ENCODE results near the gene JPT1. TPM values are rescaled to one million over a fixed set of nuclear protein-coding genes. Genes with fewer than 3 reads are reported as not detected.
"Not testable (repeated sequence)": the region's sequence is repeated elsewhere in the genome, so short reads cannot be mapped to it uniquely, and the experiment has no call there.

Gene JPT1
- total RNA-seq, 1 donor from 2014 or later, result 23.0 TPM

- Histone ChIP-seq H3K27me3 (no peaks in the 10 kb centered on the region), H3K36me3 (peaks cover 56% of the 10 kb centered on the region in 2 donors), H3K4me1 (peaks cover 6 to 18% of the 10 kb centered on the region in 2 donors), H3K9me3 (no peaks in the 10 kb centered on the region), H3K27ac (no peak overlapping the region), H3K4me3 (no peak overlapping the region)
- no peak for DNase-seq (ENCODE audit: low spot score in 2 of 2)
- TF ChIP-seq, protein P1, sequence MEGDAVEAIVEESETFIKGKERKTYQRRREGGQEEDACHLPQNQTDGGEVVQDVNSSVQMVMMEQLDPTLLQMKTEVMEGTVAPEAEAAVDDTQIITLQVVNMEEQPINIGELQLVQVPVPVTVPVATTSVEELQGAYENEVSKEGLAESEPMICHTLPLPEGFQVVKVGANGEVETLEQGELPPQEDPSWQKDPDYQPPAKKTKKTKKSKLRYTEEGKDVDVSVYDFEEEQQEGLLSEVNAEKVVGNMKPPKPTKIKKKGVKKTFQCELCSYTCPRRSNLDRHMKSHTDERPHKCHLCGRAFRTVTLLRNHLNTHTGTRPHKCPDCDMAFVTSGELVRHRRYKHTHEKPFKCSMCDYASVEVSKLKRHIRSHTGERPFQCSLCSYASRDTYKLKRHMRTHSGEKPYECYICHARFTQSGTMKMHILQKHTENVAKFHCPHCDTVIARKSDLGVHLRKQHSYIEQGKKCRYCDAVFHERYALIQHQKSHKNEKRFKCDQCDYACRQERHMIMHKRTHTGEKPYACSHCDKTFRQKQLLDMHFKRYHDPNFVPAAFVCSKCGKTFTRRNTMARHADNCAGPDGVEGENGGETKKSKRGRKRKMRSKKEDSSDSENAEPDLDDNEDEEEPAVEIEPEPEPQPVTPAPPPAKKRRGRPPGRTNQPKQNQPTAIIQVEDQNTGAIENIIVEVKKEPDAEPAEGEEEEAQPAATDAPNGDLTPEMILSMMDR (IDR thresholded peaks at IDR 0.05), result no peak
- intact Hi-C loops (cut with DNase I), result no loop called here
Observed at GRCh38 chr17:75178453-75178852, 24.1 kb upstream of the JPT1 start.

- DNase-seq (ENCODE audit: low spot score in 2 of 2), result no peak
- Histone ChIP-seq H3K9me3 (no peaks in the 10 kb centered on the region), H3K36me3 (peaks cover 67 to 71% of the 10 kb centered on the region in 2 donors), H3K27me3 (no peaks in the 10 kb centered on the region), H3K4me3 (no peak overlapping the region), H3K27ac (no peak overlapping the region), H3K4me1 (peaks cover 6 to 15% of the 10 kb centered on the region in 2 donors)
- intact Hi-C loops (cut with DNase I), result no loop called here
- TF ChIP-seq, protein P1 (IDR thresholded peaks at IDR 0.05), result no peak
Observed at GRCh38 chr17:75176625-75177024, 22.3 kb upstream of the JPT1 start.

DNA sequence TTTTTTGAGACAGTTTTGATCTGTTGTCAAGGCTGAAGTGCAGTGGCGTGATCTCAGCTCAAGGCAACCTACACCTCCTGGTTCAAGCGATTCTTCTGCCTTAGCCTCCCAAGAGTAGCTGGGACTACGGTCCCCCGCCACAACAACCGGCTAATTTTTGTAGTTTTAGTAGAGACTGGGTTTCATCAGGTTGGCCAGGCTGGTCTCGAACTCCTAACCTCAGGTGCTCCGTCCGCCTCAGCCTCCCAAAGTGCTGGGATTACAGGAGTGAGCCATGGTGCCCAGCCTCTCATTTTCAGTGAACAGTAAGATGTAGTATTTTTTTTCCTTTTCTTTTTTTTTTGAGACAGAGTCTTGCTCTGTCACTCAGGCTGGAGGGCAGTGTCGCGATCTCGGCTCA lies 20.7 kb upstream of the JPT1 start:
- intact Hi-C loops (cut with DNase I), result no loop called here
- no peaks in the 10 kb centered on the region for H3K9me3 ChIP-seq
- no peak overlapping the region for H3K4me3 ChIP-seq
- H3K36me3 ChIP-seq, result peaks cover 69 to 77% of the 10 kb centered on the region in 2 donors
- DNase-seq (ENCODE audit: low spot score in 2 of 2), result no peak
- TF ChIP-seq, protein P1 (IDR thresholded peaks at IDR 0.05), result no peak
- H3K4me1 ChIP-seq, result peaks cover 0 to 5% of the 10 kb centered on the region in 2 donors
- H3K27me3 ChIP-seq, result no peaks in the 10 kb centered on the region
- no peak overlapping the region for H3K27ac ChIP-seq

GRCh38 chr17:75173526-75173925 lies 19.2 kb upstream of the JPT1 start:
- no peaks in the 10 kb centered on the region for H3K27me3 ChIP-seq
- peaks cover 58 to 74% of the 10 kb centered on the region in 2 donors for H3K36me3 ChIP-seq
- intact Hi-C loops (cut with DNase I), result loop anchor here (2.0 kb wide), 1 partner anchor 59 kb away; no protein-coding TSS in a partner anchor
- H3K4me3 ChIP-seq, result no peak overlapping the region
- DNase-seq (ENCODE audit: low spot score in 2 of 2), result no peak
- no peaks in the 10 kb centered on the region for H3K4me1 ChIP-seq
- no peaks in the 10 kb centered on the region for H3K9me3 ChIP-seq
- TF ChIP-seq, protein P1 (IDR thresholded peaks at IDR 0.05), result no peak
- H3K27ac ChIP-seq, result no peak overlapping the region

DNA sequence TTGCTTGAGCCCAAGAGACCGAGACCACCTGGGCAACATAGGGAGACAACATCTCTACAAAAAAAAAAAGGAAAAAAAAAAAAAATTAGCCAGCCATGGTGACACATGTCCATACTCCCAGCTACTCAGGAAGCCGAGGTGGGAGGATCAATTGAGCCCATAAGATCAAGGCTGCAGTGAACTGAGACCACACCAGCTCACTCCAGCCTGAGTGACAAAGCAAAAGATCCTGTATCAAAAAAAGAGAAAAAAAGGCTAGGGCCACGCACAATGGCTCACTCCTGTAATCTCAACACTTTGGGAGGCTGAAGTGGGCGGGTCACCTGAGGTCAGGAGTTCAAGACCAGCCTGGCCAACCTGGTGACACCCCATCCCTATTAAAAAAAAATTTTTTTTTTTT lies 14.7 kb upstream of the JPT1 start:
- H3K27ac ChIP-seq, result no peak overlapping the region
- no peaks in the 10 kb centered on the region for H3K9me3 ChIP-seq
- no peaks in the 10 kb centered on the region for H3K4me1 ChIP-seq
- DNase-seq (ENCODE audit: low spot score in 2 of 2), result no peak
- H3K27me3 ChIP-seq, result no peaks in the 10 kb centered on the region
- TF ChIP-seq, protein P1 (IDR thresholded peaks at IDR 0.05), result no peak
- intact Hi-C loops (cut with DNase I), result no loop called here
- no peak overlapping the region for H3K4me3 ChIP-seq
- H3K36me3 ChIP-seq, result peaks cover 41 to 72% of the 10 kb centered on the region in 2 donors

GRCh38 chr17:75164606-75165005 lies 10.3 kb upstream of the JPT1 start:
- DNase-seq (ENCODE audit: low spot score in 2 of 2); H3K9me3 ChIP-seq; H3K27me3 ChIP-seq; intact Hi-C loops (cut with DNase I); H3K27ac ChIP-seq; H3K4me1 ChIP-seq; H3K4me3 ChIP-seq: not testable (repeated sequence)
- H3K36me3 ChIP-seq, result peaks cover 24 to 47% of the 10 kb centered on the region in 2 donors
